ENCODE results near the gene LILRB5. TPM values are rescaled to one million over a fixed set of nuclear protein-coding genes. Genes with fewer than 3 reads are reported as not detected.
"Not testable (repeated sequence)": the region's sequence is repeated elsewhere in the genome, so short reads cannot be mapped to it uniquely, and the experiment has no call there.

LILRB5 gene
- total and polyA plus RNA-seq, 7 donors = 2.2 to 27.0 (median 11.4) TPM

DNA sequence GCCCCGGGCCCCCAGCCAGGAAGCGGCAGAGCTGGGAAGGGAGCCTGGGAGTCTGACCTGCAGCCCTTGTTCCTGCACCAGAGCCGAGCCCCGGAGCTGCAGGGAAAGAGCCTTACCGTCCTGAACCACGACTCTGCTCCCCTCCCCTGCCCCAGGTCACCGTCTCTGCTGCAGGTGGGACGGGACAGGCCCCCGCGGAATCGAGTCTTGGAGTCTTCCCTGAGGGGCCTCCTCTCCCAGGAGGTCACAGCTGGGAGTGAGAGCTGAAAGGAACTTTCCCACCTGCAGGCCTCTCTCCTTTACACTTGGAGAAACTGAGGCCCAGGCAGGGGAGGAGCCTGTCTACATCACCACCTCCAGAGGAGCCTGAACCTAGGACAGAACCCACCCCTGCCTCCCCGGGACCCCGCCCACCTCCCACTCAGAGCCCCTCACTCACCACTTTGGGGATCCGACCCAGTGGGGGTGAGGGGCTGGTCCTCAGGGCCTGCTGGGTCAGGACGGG is 20.1 kb upstream of the LILRB5 start:
- H3K4me3 ChIP-seq; H3K36me3 ChIP-seq; intact Hi-C loops (cut with DNase I); H3K4me1 ChIP-seq; H3K27ac ChIP-seq; H3K9me3 ChIP-seq: not testable (repeated sequence)
- peak; percentile 33 for DNase-seq
- H3K27me3 ChIP-seq = peaks cover 0 to 23% (median 13%) of the 10 kb centered on the region in 3 donors
- 65 to 81% methylated on average over 14 to 15 of the region's 15 CpGs for WGBS, 2 donors

DNA sequence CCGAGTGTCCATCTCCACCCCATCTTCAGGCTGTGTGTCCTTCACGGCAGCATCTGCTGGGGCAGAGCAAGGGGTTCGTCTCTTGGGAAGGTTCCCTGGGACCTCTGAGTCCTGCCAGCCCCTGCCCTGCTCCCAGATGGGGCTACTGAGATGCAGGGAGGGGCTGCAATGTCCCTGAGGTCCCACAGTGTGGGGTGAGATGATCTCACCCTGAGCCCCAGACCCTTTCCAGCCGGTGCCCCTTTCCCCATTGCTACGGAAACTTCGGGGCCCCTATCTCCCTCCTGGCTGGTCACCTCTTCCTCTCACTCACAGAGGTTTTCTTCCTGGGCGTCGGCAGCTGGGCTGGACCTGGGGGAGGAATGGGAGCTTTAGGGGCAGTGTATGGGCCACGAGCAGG is 18.9 kb upstream of the LILRB5 start:
- Histone ChIP-seq H3K27me3 (peaks cover 0 to 22% (median 13%) of the 10 kb centered on the region in 3 donors), H3K4me1 (no peaks in the 10 kb centered on the region), H3K4me3 (no peak overlapping the region), H3K36me3 (no peaks in the 10 kb centered on the region), H3K9me3 (no peaks in the 10 kb centered on the region), H3K27ac (no peak overlapping the region)
- WGBS, 2 donors = 55 to 70% methylated on average over 9 of the region's 9 CpGs
- peak; percentile 25 for DNase-seq
- TF ChIP-seq, protein P1, sequence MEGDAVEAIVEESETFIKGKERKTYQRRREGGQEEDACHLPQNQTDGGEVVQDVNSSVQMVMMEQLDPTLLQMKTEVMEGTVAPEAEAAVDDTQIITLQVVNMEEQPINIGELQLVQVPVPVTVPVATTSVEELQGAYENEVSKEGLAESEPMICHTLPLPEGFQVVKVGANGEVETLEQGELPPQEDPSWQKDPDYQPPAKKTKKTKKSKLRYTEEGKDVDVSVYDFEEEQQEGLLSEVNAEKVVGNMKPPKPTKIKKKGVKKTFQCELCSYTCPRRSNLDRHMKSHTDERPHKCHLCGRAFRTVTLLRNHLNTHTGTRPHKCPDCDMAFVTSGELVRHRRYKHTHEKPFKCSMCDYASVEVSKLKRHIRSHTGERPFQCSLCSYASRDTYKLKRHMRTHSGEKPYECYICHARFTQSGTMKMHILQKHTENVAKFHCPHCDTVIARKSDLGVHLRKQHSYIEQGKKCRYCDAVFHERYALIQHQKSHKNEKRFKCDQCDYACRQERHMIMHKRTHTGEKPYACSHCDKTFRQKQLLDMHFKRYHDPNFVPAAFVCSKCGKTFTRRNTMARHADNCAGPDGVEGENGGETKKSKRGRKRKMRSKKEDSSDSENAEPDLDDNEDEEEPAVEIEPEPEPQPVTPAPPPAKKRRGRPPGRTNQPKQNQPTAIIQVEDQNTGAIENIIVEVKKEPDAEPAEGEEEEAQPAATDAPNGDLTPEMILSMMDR (IDR thresholded peaks at IDR 0.05) = no peak
- intact Hi-C loops (cut with DNase I) = no loop called here

DNA sequence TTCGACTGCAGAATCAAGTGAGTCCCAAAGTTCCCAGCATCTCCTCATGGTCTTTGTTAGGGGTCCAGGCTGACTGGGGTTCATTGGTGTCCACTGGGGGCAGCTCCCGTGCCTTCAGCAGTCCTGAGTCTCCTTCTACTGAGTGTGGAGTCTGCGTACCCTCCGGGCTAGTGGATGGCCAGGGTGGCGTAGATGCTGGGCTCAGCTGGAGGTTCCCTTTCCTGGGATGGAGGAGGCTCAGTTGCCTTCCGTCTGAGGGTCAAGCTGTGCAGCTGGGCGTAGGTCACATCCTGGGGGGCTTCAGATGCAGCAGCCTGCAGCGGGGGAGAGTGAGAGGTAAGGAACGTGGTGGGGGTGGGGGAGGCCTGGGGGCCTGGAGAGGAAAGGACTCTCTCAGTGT is 17.4 kb upstream of the LILRB5 start:
- H3K27ac ChIP-seq; intact Hi-C loops (cut with DNase I); H3K9me3 ChIP-seq; H3K4me3 ChIP-seq; H3K36me3 ChIP-seq; H3K4me1 ChIP-seq: not testable (repeated sequence)
- peak; percentile 12 for DNase-seq
- H3K27me3 ChIP-seq = peaks cover 0 to 22% (median 10%) of the 10 kb centered on the region in 3 donors
- WGBS, 2 donors = 63 to 74% methylated on average over 9 of the region's 9 CpGs

DNA sequence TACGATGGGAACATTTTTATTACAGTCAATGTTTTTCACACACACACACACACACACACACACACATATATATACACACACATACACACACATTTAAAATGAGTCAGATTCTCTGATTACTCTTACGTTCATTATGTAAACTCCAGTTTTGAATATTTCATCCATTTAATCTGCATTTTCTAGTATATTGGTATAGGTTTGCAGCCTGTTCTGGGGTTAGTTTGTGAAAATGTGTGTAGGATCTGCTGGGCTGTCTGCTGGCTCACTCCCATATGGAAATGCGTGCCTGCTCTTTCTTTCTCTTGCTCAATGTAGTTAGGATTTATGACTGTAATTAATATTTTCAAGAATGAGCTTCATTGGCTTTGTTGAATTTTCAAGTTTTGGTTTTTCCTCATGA is 16.7 kb upstream of the LILRB5 start:
- Histone ChIP-seq H3K9me3 (no peaks in the 10 kb centered on the region), H3K4me3 (no peak overlapping the region), H3K27me3 (peaks cover 0 to 22% (median 3%) of the 10 kb centered on the region in 3 donors), H3K36me3 (no peaks in the 10 kb centered on the region), H3K27ac (no peak overlapping the region), H3K4me1 (no peaks in the 10 kb centered on the region)
- intact Hi-C loops (cut with DNase I) = no loop called here
- 26 to 64% methylated on average over 3 of the region's 3 CpGs for WGBS, 2 donors
- no peak for TF ChIP-seq POLR2AphosphoS5 (IDR thresholded peaks at IDR 0.05)
- TF ChIP-seq, protein P1 (IDR thresholded peaks at IDR 0.05) = no peak
- no peak for DNase-seq

DNA sequence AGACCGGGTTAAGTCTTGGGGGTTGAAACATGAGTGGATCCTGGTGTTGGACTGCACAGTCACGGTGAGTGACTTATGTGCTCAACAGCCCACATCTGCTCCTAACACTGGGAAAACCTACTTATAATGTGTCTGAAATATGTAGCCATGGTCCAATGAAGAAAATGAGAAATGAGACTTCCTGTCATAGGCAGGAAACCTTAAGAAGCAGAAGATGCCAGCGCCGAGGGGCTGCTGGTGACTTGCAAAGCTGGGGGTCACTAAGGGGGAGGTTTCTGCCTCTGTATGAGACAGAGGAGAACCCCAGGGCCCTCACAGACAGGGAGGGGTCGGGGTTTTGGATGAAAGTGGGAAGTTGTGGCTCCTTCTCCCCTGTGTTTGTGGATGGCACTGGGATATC is 15.1 kb upstream of the LILRB5 start:
- peak; percentile 62 for DNase-seq
- 54 to 60% methylated on average over 5 of the region's 5 CpGs for WGBS, 2 donors
- H3K36me3 ChIP-seq; H3K9me3 ChIP-seq; intact Hi-C loops (cut with DNase I); H3K4me3 ChIP-seq; H3K4me1 ChIP-seq; H3K27ac ChIP-seq: not testable (repeated sequence)
- H3K27me3 ChIP-seq = peaks cover 0 to 12% (median 0%) of the 10 kb centered on the region in 3 donors

DNA sequence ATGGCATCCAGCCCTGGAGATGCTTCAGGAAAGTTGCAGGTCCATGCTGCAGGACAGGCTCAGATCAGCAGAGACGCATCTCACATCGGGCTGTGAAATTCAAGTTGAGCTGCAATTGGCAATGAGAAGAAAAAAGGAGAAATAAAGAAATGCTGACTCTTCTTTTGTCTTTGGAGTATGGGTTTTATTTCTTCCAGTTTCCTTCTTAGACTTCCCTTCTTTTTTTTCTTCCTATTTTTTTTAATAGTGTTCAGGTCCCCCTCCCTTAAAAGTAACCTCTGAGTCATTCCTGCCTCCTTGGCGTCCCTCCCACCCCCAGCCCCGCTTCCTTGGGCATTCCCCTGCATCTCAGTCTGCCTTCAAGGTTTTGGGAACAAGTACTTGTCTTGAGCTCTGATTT is 14.5 kb upstream of the LILRB5 start:
- H3K9me3 ChIP-seq; intact Hi-C loops (cut with DNase I); H3K27ac ChIP-seq; H3K36me3 ChIP-seq; H3K4me1 ChIP-seq; H3K4me3 ChIP-seq: not testable (repeated sequence)
- H3K27me3 ChIP-seq = peaks cover 0 to 11% (median 0%) of the 10 kb centered on the region in 3 donors
- DNase-seq = peak; percentile 62
- 61 to 73% methylated on average over 4 of the region's 4 CpGs for WGBS, 2 donors

DNA sequence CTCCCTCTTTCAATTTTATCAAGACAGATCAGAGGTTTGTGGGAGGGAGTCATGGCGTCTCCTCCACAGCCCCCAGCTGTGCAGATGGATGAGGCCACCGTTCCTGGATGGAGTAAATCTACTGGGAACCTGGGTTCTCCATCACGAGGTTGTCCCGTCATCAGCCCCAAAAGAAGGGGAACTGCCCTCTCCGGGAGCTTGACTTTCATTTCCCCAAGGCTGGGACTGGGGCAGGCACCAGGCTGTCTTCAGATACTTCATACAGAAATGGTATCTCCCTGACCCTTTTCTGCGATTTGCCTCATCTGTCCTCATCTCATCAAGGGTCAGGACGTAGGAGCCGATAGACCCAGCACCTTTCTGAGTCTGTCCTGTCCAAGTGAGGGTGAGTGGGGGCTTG is 14.0 kb upstream of the LILRB5 start:
- Histone ChIP-seq H3K27me3 (peaks cover 0 to 8% (median 0%) of the 10 kb centered on the region in 3 donors), H3K36me3 (no peaks in the 10 kb centered on the region), H3K4me1 (no peaks in the 10 kb centered on the region), H3K27ac (no peak overlapping the region), H3K4me3 (no peak overlapping the region), H3K9me3 (no peaks in the 10 kb centered on the region)
- WGBS, 2 donors = 70 to 83% methylated on average over 8 of the region's 8 CpGs
- peak; percentile 72 for DNase-seq
- intact Hi-C loops (cut with DNase I) = no loop called here
- no peak for TF ChIP-seq EP300 (IDR thresholded peaks at IDR 0.05)
- TF ChIP-seq POLR2A (IDR thresholded peaks at IDR 0.05) = no peak
- TF ChIP-seq POLR2AphosphoS5 (IDR thresholded peaks at IDR 0.05) = no peak
- TF ChIP-seq, protein P1 (IDR thresholded peaks at IDR 0.05) = no peak
